CD14-positive monocyte (primary cell): Measurements from ENCODE around the gene AP4E1. TPM values are rescaled to one million over a fixed set of nuclear protein-coding genes. Genes with fewer than 3 reads are reported as not detected.

Source experiments
- DNase-seq, 3 donors: peaks; one replicate each; pipeline ENCODE4 v3.0.0-alpha.2; 2011 to 2022
- H2AFZ ChIP-seq: 2 replicates; pipeline ENCODE4 v1.6.0; 2012; ENCODE audit warnings: mild to moderate bottlenecking, low read depth, low read length, inconsistent platforms; ENCODE audit not compliant: insufficient read depth, poor library complexity, severe bottlenecking
- H3K27ac ChIP-seq, 2 donors: 1 replicate in 1 of 2; 2 replicates in 1 of 2; pipeline ENCODE4 v1.5.1; 2012 to 2013; ENCODE audit warnings: low read length in 2 of 2, control low read depth in 1 of 2, inconsistent platforms in 1 of 2, low read depth in 1 of 2, mild to moderate bottlenecking in 1 of 2
- H3K27me3 ChIP-seq, 2 donors: one replicate each; pipeline versions ENCODE4 v1.6.0 to v1.6.1; 2011 to 2013; ENCODE audit warnings: low read length in 2 of 2; ENCODE audit not compliant: control insufficient read depth in 2 of 2, insufficient read depth in 2 of 2
- H3K36me3 ChIP-seq, 2 donors: replicated peaks in 1 of 2; 1 replicate in 1 of 2; 2 replicates in 1 of 2; pipeline versions ENCODE4 v1.5.1 to v1.6.1; 2012 to 2013; ENCODE audit warnings: low read length in 2 of 2, control low read depth in 1 of 2, inconsistent platforms in 1 of 2, mild to moderate bottlenecking in 1 of 2; ENCODE audit not compliant: insufficient read depth in 2 of 2, control insufficient read depth in 1 of 2
- H3K4me1 ChIP-seq, 2 donors: 1 replicate in 1 of 2; 2 replicates in 1 of 2; pipeline versions ENCODE4 v1.5.1 to v1.6.1; 2012 to 2013; ENCODE audit warnings: low read length in 2 of 2, control low read depth in 1 of 2, inconsistent platforms in 1 of 2, mild to moderate bottlenecking in 1 of 2, moderate library complexity in 1 of 2; ENCODE audit not compliant: insufficient read depth in 2 of 2, control insufficient read depth in 1 of 2
- H3K4me2 ChIP-seq: replicated peaks from 2 replicates; pipeline ENCODE3; 2012; ENCODE audit warnings: low read length, moderate library complexity, mild to moderate bottlenecking; ENCODE audit not compliant: poor library complexity, severe bottlenecking; ENCODE audit errors: extremely low read depth
- H3K4me3 ChIP-seq, 3 experiments: fragments of 200-600 bp in 1 of 3; sonication (generic) in 1 of 3; replicated peaks in 1 of 3; 1 replicate in 2 of 3; 2 replicates in 1 of 3; pipeline ENCODE4 v1.5.1; 2011 to 2013; ENCODE audit warnings: low read length in 3 of 3, mild to moderate bottlenecking in 3 of 3, control low read depth in 2 of 3, low read depth in 2 of 3, inconsistent platforms in 1 of 3, moderate library complexity in 1 of 3
- H3K79me2 ChIP-seq: 2 replicates; pipeline ENCODE4 v1.6.0; 2012; ENCODE audit warnings: mild to moderate bottlenecking, control low read depth, inconsistent platforms, low read length, moderate library complexity; ENCODE audit not compliant: insufficient read depth
- H3K9ac ChIP-seq: 2 replicates; pipeline ENCODE4 v1.6.0; 2017; ENCODE audit warnings: low read length, mild to moderate bottlenecking; ENCODE audit not compliant: insufficient read depth, poor library complexity, severe bottlenecking
- H3K9me3 ChIP-seq, 2 donors: replicated peaks in 1 of 2; 1 replicate in 1 of 2; 2 replicates in 1 of 2; pipeline versions ENCODE4 v1.5.1 to v1.6.1; 2012 to 2013; ENCODE audit warnings: low read length in 2 of 2, control low read depth in 1 of 2; ENCODE audit not compliant: control insufficient read depth in 1 of 2, insufficient read depth in 1 of 2
- H4K20me1 ChIP-seq: 2 replicates; pipeline ENCODE4 v1.6.0; 2012; ENCODE audit warnings: mild to moderate bottlenecking, low read length, control low read depth, moderate library complexity; ENCODE audit not compliant: insufficient read depth
- H3K27ac Mint-ChIP-seq, 7 donors: one replicate each; pipeline ENCODE4 v1.8.0; 2020; ENCODE audit warnings: mild to moderate bottlenecking in 7 of 7, mixed read lengths in 7 of 7, moderate library complexity in 6 of 7, inconsistent platforms in 2 of 7
- H3K27me3 Mint-ChIP-seq, 3 donors: one replicate each; pipeline ENCODE4 v1.8.0; 2021 to 2022; ENCODE audit warnings: low read depth in 3 of 3, mild to moderate bottlenecking in 3 of 3, mixed read lengths in 3 of 3, moderate library complexity in 3 of 3, inconsistent platforms in 1 of 3
- H3K36me3 Mint-ChIP-seq, 2 donors: one replicate each; pipeline ENCODE4 v1.8.0; 2020; ENCODE audit warnings: mixed read lengths in 2 of 2, inconsistent platforms in 1 of 2, mild to moderate bottlenecking in 1 of 2
- H3K4me1 Mint-ChIP-seq: one replicate; pipeline ENCODE4 v1.8.0; 2020; ENCODE audit warnings: mild to moderate bottlenecking, mixed read lengths
- H3K4me3 Mint-ChIP-seq, 2 donors: one replicate each; pipeline ENCODE4 v1.8.0; 2020; ENCODE audit warnings: mild to moderate bottlenecking in 2 of 2, mixed read lengths in 2 of 2, moderate library complexity in 1 of 2
- H3K9me3 Mint-ChIP-seq, 7 donors: one replicate each; pipeline ENCODE4 v1.8.0; 2020 to 2022; ENCODE audit warnings: mixed read lengths in 7 of 7, mild to moderate bottlenecking in 6 of 7, moderate library complexity in 6 of 7, inconsistent platforms in 2 of 7
- CTCF ChIP-seq: fragments of 200-600 bp; IDR thresholded peaks from one replicate; pipeline ENCODE4 v1.8.0; 2022; ENCODE audit warnings: antibody characterized with exemption, mild to moderate bottlenecking
- WGBS: methylation state at CpG from one replicate; pipeline ENCODE4 v1.1.5; 2013; ENCODE audit warnings: missing lambda C conversion rate; ENCODE audit not compliant: insufficient coverage; 5-methylcytosine and 5-hydroxymethylcytosine counted together
- intact Hi-C, 2 donors: fragments of 100-400 bp; cut with micrococcal nuclease; formaldehyde crosslinking; loops; one replicate each; pipeline versions ENCODE4 v1.15.0 to v1.15.1; 2023
- polyA plus RNA-seq, 3 donors: library from polyadenylated mRNA; depleted of rRNA in 1 of 3; unstranded in 2 of 3; stranded (reverse) in 1 of 3; fragments of 300-500 nt in 2 of 3; fragments of >200 nt in 1 of 3; fragmentation: Illumina TruSeq in 2 of 3; gene quantifications; 1 replicate in 2 of 3; 2 replicates in 1 of 3; pipeline ENCODE4 v1.2.3, GENCODE V29; 2012 to 2021

AP4E1 gene
- polyA plus RNA-seq, 3 donors = 4.1 to 7.7 (median 5.3) TPM

GRCh38 chr15:50925281-50925680 is 16.8 kb downstream of the AP4E1 start:
- no peak for DNase-seq
- no CpG with 5 or more reads among the region's 1 CpG for WGBS
- H3K4me3 ChIP-seq = no peak overlapping the region
- H2AFZ ChIP-seq = no peak overlapping the region
- no peaks in the 10 kb centered on the region for H3K9me3 ChIP-seq
- H3K36me3 Mint-ChIP-seq = peaks cover 66 to 84% of the 10 kb centered on the region in 2 donors
- no peaks in the 10 kb centered on the region for H3K4me1 Mint-ChIP-seq
- TF ChIP-seq CTCF = no peak
- no peak overlapping the region for H3K9ac ChIP-seq
- no peak overlapping the region for H3K4me3 Mint-ChIP-seq
- H3K4me1 ChIP-seq = no peaks in the 10 kb centered on the region
- no peak overlapping the region for H3K27ac ChIP-seq
- peaks cover 7% of the 10 kb centered on the region for H4K20me1 ChIP-seq
- peaks cover 0 to 3% (median 0%) of the 10 kb centered on the region in 7 donors for H3K9me3 Mint-ChIP-seq
- H3K4me2 ChIP-seq = no peak overlapping the region
- intact Hi-C loops = no loop called here
- H3K27me3 ChIP-seq = no peaks in the 10 kb centered on the region
- no peak overlapping the region for H3K27ac Mint-ChIP-seq
- peaks cover 75 to 98% of the 10 kb centered on the region in 2 donors for H3K36me3 ChIP-seq
- H3K27me3 Mint-ChIP-seq = no peaks in the 10 kb centered on the region
- H3K79me2 ChIP-seq = peaks cover 5% of the 10 kb centered on the region

GRCh38 chr15:50929062-50929461 is 20.6 kb downstream of the AP4E1 start:
- peaks cover 74 to 91% of the 10 kb centered on the region in 2 donors for H3K36me3 ChIP-seq
- TF ChIP-seq CTCF = no peak
- WGBS = no CpG with 5 or more reads among the region's 1 CpG
- intact Hi-C loops = no loop called here
- no peak overlapping the region for H3K4me2 ChIP-seq
- Mint-ChIP-seq H3K4me1 (peaks cover 3% of the 10 kb centered on the region), H3K4me3 (no peak overlapping the region), H3K27ac (no peak overlapping the region), H3K27me3 (no peaks in the 10 kb centered on the region), H3K36me3 (peaks cover 60 to 76% of the 10 kb centered on the region in 2 donors), H3K9me3 (no peaks in the 10 kb centered on the region)
- DNase-seq = no peak
- H3K79me2 ChIP-seq = no peaks in the 10 kb centered on the region
- H3K27ac ChIP-seq = no peak overlapping the region
- H3K9ac ChIP-seq = no peak overlapping the region
- no peaks in the 10 kb centered on the region for H3K9me3 ChIP-seq
- no peaks in the 10 kb centered on the region for H4K20me1 ChIP-seq
- no peak overlapping the region for H3K4me3 ChIP-seq
- H3K27me3 ChIP-seq = no peaks in the 10 kb centered on the region
- H2AFZ ChIP-seq = no peak overlapping the region
- H3K4me1 ChIP-seq = peaks cover 0 to 2% of the 10 kb centered on the region in 2 donors
